ENCODE measurements around the gene BTBD1. TPM values are rescaled to one million over a fixed set of nuclear protein-coding genes. Genes with fewer than 3 reads are reported as not detected.
"Not testable (repeated sequence)": the region's sequence is repeated elsewhere in the genome, so short reads cannot be mapped to it uniquely, and the experiment has no call there.

BTBD1 gene
- total RNA-seq, 2 experiments from 2014 or later = 92.6 to 99.5 TPM

DNA sequence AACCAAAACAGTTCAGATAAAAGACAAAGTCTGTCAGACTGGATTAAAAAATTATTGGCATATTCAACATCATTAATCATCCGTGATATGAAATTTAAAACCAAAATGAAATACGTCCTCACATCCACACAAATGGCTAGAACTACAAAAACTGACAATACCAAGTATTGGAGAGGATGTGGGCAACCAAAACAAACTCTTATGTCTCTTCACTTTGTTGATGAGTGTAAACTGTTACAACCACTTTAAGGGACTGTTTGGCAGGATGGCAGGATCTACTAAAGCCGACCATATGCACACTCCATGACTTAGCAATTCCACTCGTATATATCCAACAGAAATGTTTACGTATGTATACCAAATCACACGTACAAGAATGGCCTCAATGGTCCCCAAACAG lies 30.8 kb downstream of the BTBD1 start:
- CTCF ChIA-PET (ENCODE audit: unreplicated experiment) = no interaction called here

DNA sequence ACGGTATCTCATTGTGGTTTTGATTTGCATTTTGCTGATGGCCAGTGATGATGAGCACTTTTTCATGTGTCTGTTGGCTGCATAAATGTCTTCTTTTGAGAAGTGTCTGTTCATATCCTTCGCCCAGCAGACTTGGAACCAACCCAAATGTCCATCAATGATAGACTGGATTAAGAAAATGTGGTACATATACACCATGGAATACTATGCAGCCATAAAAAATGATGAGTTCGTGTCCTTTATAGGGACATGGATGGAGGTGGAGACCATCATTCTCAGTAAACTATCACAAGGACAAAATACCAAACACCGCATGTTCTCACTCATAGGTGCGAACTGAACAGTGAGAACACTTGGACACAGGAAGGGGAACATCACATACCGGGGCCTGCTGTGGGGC lies 35.8 kb downstream of the BTBD1 start:
- intact Hi-C loops (cut with micrococcal nuclease; ENCODE audit: unreplicated experiment); DNase-seq (ENCODE audit: low spot score); H2AFZ ChIP-seq (ENCODE audit: low read length); H3K4me3 ChIP-seq (ENCODE audit: low read depth, low read length, poor library complexity, severe bottlenecking); BruUV-seq (replicated peaks); CTCF ChIA-PET (ENCODE audit: unreplicated experiment); H3K4me1 ChIP-seq (ENCODE audit: insufficient read depth, low read length, poor library complexity, severe bottlenecking); H3K4me2 ChIP-seq (ENCODE audit: low read length); POLR2A ChIA-PET; H4K20me1 ChIP-seq (ENCODE audit: insufficient read depth, low read length); H3K27ac ChIP-seq (ENCODE audit: low read depth, low read length, poor library complexity, severe bottlenecking); H3K9me2 ChIP-seq (ENCODE audit: insufficient read depth, low read length); H3K9me3 ChIP-seq (ENCODE audit: low read length): not testable (repeated sequence)
- H3K79me2 ChIP-seq (ENCODE audit: insufficient read depth, low read depth, low read length) = peaks cover 85% of the 10 kb centered on the region
- peaks cover 94% of the 10 kb centered on the region for H3K36me3 ChIP-seq (ENCODE audit: insufficient read depth, low read length)

More for the DNA sequence above, 30.8 kb downstream of the BTBD1 start:
- Histone ChIP-seq H3K9me2 (ENCODE audit: insufficient read depth, low read length) (no peaks in the 10 kb centered on the region), H3K4me2 (ENCODE audit: low read length) (no peak overlapping the region), H2AFZ (ENCODE audit: low read length) (no peak overlapping the region), H3K4me3 (ENCODE audit: low read depth, low read length, poor library complexity, severe bottlenecking) (no peak overlapping the region), H3K4me1 (ENCODE audit: insufficient read depth, low read length, poor library complexity, severe bottlenecking) (no peaks in the 10 kb centered on the region), H4K20me1 (ENCODE audit: insufficient read depth, low read length) (no peaks in the 10 kb centered on the region), H3K27ac (ENCODE audit: low read depth, low read length, poor library complexity, severe bottlenecking) (no peak overlapping the region), H3K79me2 (ENCODE audit: insufficient read depth, low read depth, low read length) (peaks cover 92% of the 10 kb centered on the region), H3K36me3 (ENCODE audit: insufficient read depth, low read length) (peaks cover 95% of the 10 kb centered on the region), H3K9me3 (ENCODE audit: low read length) (peaks cover 12% of the 10 kb centered on the region)
- BruUV-seq (replicated peaks) = no TSS peak
- DNase-seq (ENCODE audit: low spot score) = no peak
- POLR2A ChIA-PET = no interaction called here
- TF ChIP-seq EZH2phosphoT487 (IDR thresholded peaks at IDR 0.05; ENCODE audit: borderline replicate concordance, low read depth, low read length) (no peak), CTCF (conservative IDR thresholded peaks at IDR 0.05; ENCODE audit: low read length) (no peak)
- intact Hi-C loops (cut with micrococcal nuclease; ENCODE audit: unreplicated experiment) = no loop called here

GRCh38 chr15:83030021-83030420 lies 37.0 kb downstream of the BTBD1 start:
- TF ChIP-seq EZH2phosphoT487 (IDR thresholded peaks at IDR 0.05; ENCODE audit: borderline replicate concordance, low read depth, low read length) (no peak), CTCF (conservative IDR thresholded peaks at IDR 0.05; ENCODE audit: low read length) (no peak)
- no peak overlapping the region for H3K27ac ChIP-seq (ENCODE audit: low read depth, low read length, poor library complexity, severe bottlenecking)
- intact Hi-C loops (cut with micrococcal nuclease; ENCODE audit: unreplicated experiment) = no loop called here
- no peak for DNase-seq (ENCODE audit: low spot score)
- peaks cover 93% of the 10 kb centered on the region for H3K36me3 ChIP-seq (ENCODE audit: insufficient read depth, low read length)
- ChIA-PET POLR2A (no interaction called here), CTCF (ENCODE audit: unreplicated experiment) (no interaction called here)
- H3K79me2 ChIP-seq (ENCODE audit: insufficient read depth, low read depth, low read length) = peaks cover 77% of the 10 kb centered on the region
- H4K20me1 ChIP-seq (ENCODE audit: insufficient read depth, low read length) = no peaks in the 10 kb centered on the region
- no peak overlapping the region for H3K4me3 ChIP-seq (ENCODE audit: low read depth, low read length, poor library complexity, severe bottlenecking)
- no peaks in the 10 kb centered on the region for H3K4me1 ChIP-seq (ENCODE audit: insufficient read depth, low read length, poor library complexity, severe bottlenecking)
- H3K9me2 ChIP-seq (ENCODE audit: insufficient read depth, low read length) = no peaks in the 10 kb centered on the region
- H3K4me2 ChIP-seq (ENCODE audit: low read length) = no peak overlapping the region
- no peaks in the 10 kb centered on the region for H3K9me3 ChIP-seq (ENCODE audit: low read length)
- H2AFZ ChIP-seq (ENCODE audit: low read length) = no peak overlapping the region
- no TSS peak for BruUV-seq (replicated peaks)

Data from OCI-LY7 (cell line).